HG02642 (cell line): ENCODE measurements around the gene KBTBD7.
A peak's percentile ranks its signal among the peaks of the same experiment; 100 is the strongest.

Experiments used
- ATAC-seq: cut with Tn5 transposase; IDR thresholded peaks from one replicate; pipeline ENCODE4 v1.9.1; 2021; ENCODE audit warnings: mild to moderate bottlenecking; ENCODE audit not compliant: unreplicated experiment, poor library complexity

Gene KBTBD7

GRCh38 chr13:41193919-41194824, at the start of gene KBTBD7:
TSS of gene KBTBD7 (minus strand) at chr13:41194569. CDS start at chr13:41194257, 312 bp downstream.
- ATAC-seq: peak; percentile 97

GRCh38 chr13:41241626-41242025, 47.3 kb upstream of the KBTBD7 start:
- ATAC-seq: no peak

- ATAC-seq: no peak
Observed at GRCh38 chr13:41236369-41236768, 42.0 kb upstream of the KBTBD7 start.

- no peak for ATAC-seq
Observed at GRCh38 chr13:41232578-41233480, 38.5 kb upstream of the KBTBD7 start.

- ATAC-seq: no peak
Observed at GRCh38 chr13:41231786-41232185, 37.4 kb upstream of the KBTBD7 start.

- no peak for ATAC-seq
Observed at GRCh38 chr13:41231025-41231677, 36.8 kb upstream of the KBTBD7 start.

- no peak for ATAC-seq
Observed at GRCh38 chr13:41229356-41229755, 35.0 kb upstream of the KBTBD7 start.

- no peak for ATAC-seq
Observed at GRCh38 chr13:41224113-41225110, 30.0 kb upstream of the KBTBD7 start.

GRCh38 chr13:41222259-41222852, 28.0 kb upstream of the KBTBD7 start:
- peak; percentile 69 for ATAC-seq

- no peak for ATAC-seq
Observed at GRCh38 chr13:41220401-41220800, 26.0 kb upstream of the KBTBD7 start.

- no peak for ATAC-seq
Observed at GRCh38 chr13:41216160-41216559, 21.8 kb upstream of the KBTBD7 start.

GRCh38 chr13:41213919-41214318, 19.6 kb upstream of the KBTBD7 start:
- no peak for ATAC-seq

- no peak for ATAC-seq
Observed at GRCh38 chr13:41213316-41213715, 18.9 kb upstream of the KBTBD7 start.

- ATAC-seq: no peak
Observed at GRCh38 chr13:41212881-41213280, 18.5 kb upstream of the KBTBD7 start.

- no peak for ATAC-seq
Observed at GRCh38 chr13:41211062-41211461, 16.7 kb upstream of the KBTBD7 start.

- ATAC-seq: no peak
Observed at GRCh38 chr13:41206467-41206866, 12.1 kb upstream of the KBTBD7 start.

- no peak for ATAC-seq
Observed at GRCh38 chr13:41203810-41204209, 9.4 kb upstream of the KBTBD7 start.

- no peak for ATAC-seq
Observed at GRCh38 chr13:41200126-41200525, 5.8 kb upstream of the KBTBD7 start.

- peak; percentile 71 for ATAC-seq
Observed at GRCh38 chr13:41199526-41199925, 5.2 kb upstream of the KBTBD7 start.
